C4-2B (cell line): ENCODE measurements around the gene P2RX7.

Experiments used
- ZFX ChIP-seq: fragments of 450-650 bp; IDR thresholded peaks from 2 replicates; pipeline ENCODE4 v1.6.1; 2017
- TF ChIP-seq, protein P1 (sequence below): fragments of 450-650 bp; conservative IDR thresholded peaks from 2 replicates; pipeline ENCODE4 v1.5.1; 2017; ENCODE audit warnings: mild to moderate bottlenecking

DNA sequence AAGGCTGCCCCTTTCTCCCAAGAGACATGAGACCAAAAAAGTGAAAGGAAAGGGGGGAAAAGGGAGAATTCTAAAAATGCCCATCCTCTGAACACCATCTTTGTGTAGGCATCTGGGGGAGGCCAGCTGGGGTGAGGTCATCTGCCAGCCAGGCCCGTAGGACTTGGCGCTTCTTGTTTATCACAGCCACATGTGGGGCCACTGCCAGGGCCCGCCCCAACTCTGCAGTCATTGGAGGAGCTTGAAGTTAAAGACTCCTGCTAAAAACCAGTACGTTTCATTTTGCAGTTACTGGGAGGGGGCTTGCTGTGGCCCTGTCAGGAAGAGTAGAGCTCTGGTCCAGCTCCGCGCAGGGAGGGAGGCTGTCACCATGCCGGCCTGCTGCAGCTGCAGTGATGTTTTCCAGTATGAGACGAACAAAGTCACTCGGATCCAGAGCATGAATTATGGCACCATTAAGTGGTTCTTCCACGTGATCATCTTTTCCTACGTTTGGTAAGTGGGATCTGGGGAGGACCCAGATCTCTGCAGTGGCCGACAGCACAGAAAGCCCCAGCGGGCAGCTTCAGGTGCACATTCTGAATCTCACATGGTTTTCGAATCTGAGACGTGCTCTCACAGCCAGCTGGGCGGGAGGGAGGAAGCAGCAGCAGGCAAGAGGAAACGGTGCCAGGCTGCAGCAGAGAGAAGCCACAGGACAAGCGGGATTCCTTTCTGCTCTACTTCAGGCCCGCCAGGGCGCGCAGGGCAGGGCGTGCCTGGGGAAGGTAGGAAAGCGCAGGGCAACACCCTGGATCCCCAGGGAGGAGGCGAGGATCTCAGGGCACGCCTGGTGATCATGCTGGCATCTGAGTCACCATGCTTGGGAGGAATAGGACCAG lies at the start of gene P2RX7:
- TF ChIP-seq, protein P1, sequence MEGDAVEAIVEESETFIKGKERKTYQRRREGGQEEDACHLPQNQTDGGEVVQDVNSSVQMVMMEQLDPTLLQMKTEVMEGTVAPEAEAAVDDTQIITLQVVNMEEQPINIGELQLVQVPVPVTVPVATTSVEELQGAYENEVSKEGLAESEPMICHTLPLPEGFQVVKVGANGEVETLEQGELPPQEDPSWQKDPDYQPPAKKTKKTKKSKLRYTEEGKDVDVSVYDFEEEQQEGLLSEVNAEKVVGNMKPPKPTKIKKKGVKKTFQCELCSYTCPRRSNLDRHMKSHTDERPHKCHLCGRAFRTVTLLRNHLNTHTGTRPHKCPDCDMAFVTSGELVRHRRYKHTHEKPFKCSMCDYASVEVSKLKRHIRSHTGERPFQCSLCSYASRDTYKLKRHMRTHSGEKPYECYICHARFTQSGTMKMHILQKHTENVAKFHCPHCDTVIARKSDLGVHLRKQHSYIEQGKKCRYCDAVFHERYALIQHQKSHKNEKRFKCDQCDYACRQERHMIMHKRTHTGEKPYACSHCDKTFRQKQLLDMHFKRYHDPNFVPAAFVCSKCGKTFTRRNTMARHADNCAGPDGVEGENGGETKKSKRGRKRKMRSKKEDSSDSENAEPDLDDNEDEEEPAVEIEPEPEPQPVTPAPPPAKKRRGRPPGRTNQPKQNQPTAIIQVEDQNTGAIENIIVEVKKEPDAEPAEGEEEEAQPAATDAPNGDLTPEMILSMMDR: no peak
- no peak for TF ChIP-seq ZFX
